Epithelial cell of esophagus (primary cell): ENCODE results near the gene NECAP2.
"Not testable (repeated sequence)": the region's sequence is repeated elsewhere in the genome, so short reads cannot be mapped to it uniquely, and the experiment has no call there.

Experiments
- DNase-seq: peaks from one replicate; pipeline ENCODE4 v3.0.0; 2010; ENCODE audit warnings: low read depth
- H3K4me3 ChIP-seq: 2 replicates; pipeline ENCODE4 v1.5.1; 2011; ENCODE audit warnings: mild to moderate bottlenecking, low read length, control low read depth
- TF ChIP-seq, protein P1 (sequence below): IDR thresholded peaks from 2 replicates; pipeline ENCODE4 v1.5.1; 2011; ENCODE audit warnings: low read depth, mild to moderate bottlenecking, low read length, control low read depth, inconsistent platforms; ENCODE audit not compliant: insufficient read depth; ENCODE audit errors: missing control alignments

NECAP2 gene

DNA sequence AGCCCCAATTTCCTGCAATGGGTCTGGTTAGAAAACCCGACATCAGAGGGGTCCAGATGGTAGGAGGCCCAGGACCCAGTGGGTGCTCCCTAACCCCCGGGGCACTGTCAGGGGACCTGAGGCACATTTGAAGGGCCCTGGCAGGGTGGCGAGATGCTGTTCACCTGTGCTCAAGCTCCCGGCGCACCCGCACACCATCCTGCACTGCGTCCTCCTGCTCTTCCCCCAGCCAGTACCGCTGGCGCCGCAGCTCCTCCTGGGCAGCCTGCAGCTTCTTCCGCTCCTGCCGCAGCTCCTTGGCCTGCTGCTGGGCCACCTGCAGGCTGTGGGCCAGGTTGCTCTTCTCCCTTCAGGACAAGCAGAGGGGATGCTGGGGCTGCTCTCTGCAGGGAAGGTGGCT, 37.6 kb downstream of the NECAP2 start:
- no peak overlapping the region for H3K4me3 ChIP-seq
- TF ChIP-seq, protein P1, sequence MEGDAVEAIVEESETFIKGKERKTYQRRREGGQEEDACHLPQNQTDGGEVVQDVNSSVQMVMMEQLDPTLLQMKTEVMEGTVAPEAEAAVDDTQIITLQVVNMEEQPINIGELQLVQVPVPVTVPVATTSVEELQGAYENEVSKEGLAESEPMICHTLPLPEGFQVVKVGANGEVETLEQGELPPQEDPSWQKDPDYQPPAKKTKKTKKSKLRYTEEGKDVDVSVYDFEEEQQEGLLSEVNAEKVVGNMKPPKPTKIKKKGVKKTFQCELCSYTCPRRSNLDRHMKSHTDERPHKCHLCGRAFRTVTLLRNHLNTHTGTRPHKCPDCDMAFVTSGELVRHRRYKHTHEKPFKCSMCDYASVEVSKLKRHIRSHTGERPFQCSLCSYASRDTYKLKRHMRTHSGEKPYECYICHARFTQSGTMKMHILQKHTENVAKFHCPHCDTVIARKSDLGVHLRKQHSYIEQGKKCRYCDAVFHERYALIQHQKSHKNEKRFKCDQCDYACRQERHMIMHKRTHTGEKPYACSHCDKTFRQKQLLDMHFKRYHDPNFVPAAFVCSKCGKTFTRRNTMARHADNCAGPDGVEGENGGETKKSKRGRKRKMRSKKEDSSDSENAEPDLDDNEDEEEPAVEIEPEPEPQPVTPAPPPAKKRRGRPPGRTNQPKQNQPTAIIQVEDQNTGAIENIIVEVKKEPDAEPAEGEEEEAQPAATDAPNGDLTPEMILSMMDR: no peak
- no peak for DNase-seq

DNA sequence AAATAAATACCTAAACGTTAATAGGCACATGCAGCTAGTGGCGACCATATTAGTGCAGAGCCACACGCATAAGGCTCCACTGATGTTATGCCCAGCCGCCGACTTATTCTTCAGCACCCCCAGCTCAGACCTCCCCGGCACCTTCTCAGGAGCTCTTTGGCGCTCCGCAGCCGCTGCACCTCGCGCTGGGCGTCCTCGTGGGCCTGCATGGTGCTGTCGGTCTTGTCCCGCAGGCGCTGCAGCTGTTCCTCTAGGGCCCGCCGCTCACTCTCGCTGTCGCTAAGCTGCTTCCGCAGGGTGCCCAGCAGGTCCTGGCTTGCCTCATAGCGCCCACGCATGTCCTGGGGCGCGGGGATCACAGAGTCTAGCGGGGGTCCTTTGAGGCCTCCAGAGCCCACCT, 42.6 kb downstream of the NECAP2 start:
- DNase-seq, H3K4me3 ChIP-seq: not testable (repeated sequence)

DNA sequence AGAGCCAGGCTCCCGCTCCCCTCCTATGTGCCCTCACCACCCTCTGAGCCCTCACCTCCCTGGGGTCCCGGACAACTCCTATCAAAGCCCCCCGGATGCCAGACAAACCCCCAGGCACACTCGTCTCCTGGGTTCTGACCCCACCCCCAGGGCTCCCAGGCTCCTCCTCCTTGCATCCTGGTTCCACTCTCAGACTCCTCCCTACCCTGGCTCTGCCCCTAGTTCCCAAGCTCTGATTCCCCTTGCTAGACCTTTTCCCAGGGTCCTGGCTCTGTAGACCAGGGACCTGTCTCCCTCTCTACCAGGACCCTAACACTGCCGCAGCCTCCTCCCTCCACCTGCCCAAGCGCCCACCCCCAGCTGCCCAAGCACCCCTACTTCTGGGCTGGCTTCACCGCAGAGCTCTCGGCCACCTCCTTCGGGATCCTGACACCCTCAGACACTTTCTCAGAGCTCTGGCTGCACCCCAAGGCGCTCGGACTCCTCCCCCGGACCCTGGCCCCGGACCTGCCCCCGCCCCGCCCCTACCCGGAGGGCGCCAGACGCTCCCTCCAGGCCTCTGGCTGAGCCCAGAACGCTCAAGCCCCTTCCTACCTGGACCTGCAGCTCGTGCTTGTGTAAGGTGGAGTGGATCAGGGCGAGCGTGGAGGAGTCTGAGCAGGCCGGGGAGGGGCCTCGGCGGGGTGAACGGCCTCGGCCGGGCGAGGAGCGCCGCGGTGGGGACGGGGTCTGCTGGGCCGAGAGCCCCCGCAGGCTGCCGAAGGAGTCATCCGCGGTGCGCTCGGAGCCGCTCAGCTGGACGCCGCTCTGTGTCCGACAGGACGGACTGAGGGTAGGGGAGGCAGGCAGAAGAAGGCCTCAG, 43.3 kb downstream of the NECAP2 start:
- DNase-seq, H3K4me3 ChIP-seq: not testable (repeated sequence)

DNA sequence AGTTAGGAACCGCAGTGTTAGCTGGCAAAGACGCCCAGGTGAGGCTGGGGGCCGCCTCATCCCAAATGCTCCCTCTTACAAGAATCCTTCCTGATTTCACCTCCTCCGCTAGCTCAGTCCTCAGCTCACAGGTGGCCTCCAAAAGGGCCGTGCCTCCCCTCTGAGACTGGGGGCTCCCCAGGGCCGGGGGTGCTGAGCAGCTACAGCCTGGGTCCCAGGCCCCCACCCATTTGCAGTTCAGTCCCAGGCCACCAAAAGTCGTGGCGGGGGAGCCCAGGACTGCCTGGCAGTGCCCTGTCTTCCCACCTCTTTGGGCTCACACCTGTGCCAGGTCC, 43.9 kb downstream of the NECAP2 start:
- TF ChIP-seq, protein P1: no peak
- no peak overlapping the region for H3K4me3 ChIP-seq
- no peak for DNase-seq

DNA sequence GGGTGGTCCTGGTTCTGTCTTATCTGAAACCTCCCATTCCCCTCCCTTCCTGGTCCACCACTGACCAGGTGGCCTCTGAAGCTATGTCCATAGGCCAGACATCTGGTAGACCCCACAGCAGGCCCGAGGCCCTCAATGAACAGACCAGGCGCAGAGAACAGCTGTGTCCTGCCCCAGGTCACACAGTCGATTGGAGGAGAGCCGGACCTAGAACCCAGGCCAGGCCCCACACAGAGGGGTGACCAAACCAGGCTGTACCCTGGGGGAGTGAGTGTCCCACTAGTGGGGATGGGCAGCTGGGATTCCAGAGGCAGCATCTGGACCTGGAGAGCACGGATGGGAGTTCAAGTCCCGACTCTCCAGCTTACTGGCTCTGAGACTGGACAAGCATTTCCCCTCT, 44.4 kb downstream of the NECAP2 start:
- DNase-seq: no peak
- no peak overlapping the region for H3K4me3 ChIP-seq
- TF ChIP-seq, protein P1: no peak

DNA sequence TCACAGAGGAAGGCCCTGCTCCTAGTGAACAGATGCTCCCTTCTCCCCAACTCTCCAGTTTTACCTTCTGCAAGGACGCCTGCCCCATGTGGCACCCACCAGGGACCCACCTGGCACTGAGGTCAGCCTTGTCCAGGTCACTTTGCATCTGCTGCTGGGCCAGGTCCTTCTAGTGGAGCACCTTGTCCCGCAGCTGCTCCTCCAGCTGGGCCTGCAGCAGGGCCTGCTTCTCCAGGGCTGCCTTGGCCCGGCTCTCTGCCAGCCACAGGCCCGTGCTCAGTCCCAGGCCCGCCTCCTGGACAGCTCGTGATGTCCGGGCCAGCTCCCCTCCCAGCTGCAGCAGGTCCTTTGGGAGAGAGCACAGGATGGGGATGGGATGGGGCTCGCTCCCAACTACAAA, 45.8 kb downstream of the NECAP2 start:
- DNase-seq, H3K4me3 ChIP-seq: not testable (repeated sequence)

DNA sequence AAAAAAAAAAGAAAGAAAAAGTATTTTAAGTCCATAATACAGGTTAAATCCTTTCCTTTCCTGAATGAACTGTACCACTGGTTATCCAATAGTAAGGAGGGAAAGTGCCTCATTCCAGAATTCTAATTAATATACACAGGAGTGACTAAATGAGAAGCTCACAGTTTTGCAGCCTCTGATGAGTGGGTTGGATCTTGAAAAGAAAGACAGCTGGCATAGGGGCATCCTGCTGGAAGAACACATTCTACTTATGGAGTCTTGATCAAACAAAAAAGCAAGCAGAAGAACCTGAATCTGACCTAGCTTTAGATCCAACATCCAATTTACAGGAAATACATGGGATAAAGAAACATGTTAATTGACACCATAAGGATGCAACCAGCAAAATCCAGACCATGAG, 46.5 kb downstream of the NECAP2 start:
- DNase-seq: not testable (repeated sequence)

DNA sequence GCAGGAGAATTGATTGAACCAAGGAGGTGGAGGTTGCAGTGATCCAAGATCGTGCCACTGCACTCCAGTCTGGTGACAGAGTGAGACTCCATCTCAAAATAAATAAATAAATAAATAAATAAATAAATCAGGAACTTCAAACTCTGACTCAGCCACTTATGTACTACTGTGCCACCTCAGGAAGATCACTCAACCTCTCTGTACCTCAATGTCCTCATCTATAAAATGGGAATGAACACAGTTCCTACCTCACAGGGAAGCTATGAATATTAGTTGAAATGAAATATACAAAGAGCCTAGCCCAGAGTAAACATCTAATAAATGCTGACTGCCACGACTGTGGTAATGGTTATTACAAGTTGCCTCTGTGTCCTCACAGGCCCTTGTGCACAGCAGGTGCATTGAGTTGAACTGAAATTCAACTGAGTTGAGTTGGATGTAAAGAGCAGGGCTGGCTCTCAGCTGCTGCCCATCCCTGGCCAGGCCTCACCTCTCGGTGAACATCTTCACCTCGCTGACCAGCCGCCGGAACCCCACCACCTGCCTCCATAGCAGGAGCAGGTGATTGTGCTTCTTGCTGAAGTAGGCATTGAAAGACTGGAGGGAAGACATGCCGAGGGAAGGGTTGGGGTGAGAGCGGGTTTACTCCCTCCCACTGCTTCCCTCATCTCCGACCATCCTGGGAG, 48.8 kb downstream of the NECAP2 start:
- H3K4me3 ChIP-seq, DNase-seq: not testable (repeated sequence)

More for the DNA sequence above, 46.5 kb downstream of the NECAP2 start:
- not testable (repeated sequence) for H3K4me3 ChIP-seq

DNA sequence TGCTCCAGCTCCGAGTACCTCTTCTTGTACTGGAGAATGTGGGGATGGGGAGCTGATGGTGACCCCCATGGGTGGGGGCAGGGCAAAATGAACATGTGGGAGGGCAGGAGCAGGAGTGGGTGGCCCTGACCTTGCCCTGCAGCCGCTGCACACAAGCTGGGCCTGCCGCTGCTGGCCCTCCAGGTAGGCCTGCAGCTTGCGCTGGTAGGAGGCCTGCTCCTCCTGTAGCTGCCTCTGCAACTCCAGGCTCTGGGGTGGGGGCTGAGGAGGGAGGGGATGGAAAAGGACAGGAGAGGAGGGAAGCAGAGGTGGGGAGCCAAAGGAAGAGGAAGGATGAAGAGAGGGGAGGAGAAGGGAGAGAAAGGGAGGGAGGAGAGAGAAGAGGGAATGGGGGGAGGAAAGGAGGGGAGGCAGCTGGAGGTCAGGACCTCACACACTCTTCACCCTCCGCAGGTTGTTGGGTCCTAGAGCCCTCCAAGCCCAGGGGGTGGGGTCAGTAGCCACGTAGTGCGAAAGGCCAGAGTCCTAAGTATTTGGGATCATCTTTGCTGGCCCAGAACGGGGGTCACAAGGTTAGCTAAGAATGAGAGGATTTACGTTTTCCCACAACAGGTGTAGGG, 50.6 kb downstream of the NECAP2 start:
- no peak for DNase-seq
- no peak overlapping the region for H3K4me3 ChIP-seq
- TF ChIP-seq, protein P1: no peak

DNA sequence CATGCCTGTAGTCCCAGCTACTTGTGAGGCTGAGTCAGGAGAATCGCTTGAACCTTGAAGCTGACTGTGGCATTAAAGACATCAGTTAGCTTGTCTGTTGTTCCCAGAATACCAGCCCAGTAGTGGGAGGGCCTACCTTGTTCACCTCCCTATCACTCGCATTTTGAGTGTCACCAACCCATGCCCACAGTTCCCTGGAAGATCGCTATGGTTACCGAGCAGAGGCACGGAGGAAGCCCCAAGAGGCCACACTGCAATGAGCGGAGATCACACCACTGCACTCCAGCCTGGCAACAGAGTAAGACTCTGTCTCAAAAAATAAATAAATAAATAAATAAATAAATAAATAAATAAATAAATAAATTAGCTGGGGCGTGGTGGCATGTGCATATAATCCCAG, 52.4 kb downstream of the NECAP2 start:
- H3K4me3 ChIP-seq: not testable (repeated sequence)
- peak; percentile 56 for DNase-seq

DNA sequence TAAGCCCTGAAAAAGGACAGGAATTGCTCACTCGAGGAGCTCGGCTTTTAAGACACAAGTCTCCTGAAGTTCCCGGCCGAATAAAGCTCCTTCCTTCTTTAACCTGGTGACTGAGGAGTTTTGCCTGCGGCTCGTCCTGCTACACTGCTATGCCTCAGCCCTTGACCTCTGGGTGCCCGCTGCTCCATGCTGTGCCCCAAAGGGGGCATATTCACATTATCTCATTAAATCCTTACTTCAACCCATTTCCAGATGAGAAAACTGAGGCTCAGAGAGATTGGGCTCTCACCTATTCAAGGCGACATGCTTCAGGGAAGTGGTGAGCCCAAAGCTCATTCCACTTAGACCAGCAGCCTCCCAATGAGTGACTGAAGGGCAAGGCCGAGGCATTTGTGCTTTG, 53.2 kb downstream of the NECAP2 start:
- not testable (repeated sequence) for H3K4me3 ChIP-seq, DNase-seq

DNA sequence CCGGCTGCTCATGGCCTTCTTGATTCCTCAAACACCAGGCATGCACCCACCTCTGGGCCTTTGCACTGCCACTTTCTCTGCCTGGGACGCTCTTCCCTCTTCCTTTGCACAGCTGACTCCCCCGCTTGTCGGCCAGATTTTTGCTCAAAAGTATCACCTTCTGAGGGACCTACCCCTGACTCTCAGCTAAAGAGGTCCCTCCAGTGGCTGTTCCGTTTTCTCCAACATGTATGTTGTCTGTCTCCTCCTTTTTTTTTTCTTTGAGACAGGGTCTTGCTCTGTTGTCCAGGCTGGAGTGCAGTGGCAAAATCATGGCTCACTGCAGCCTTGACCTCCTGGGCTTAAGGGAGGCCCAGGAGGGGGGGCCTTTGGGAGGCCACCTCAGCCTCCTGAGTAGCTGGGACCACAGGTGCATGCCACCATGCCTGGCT, 57.0 kb downstream of the NECAP2 start:
- not testable (repeated sequence) for H3K4me3 ChIP-seq, DNase-seq

DNA sequence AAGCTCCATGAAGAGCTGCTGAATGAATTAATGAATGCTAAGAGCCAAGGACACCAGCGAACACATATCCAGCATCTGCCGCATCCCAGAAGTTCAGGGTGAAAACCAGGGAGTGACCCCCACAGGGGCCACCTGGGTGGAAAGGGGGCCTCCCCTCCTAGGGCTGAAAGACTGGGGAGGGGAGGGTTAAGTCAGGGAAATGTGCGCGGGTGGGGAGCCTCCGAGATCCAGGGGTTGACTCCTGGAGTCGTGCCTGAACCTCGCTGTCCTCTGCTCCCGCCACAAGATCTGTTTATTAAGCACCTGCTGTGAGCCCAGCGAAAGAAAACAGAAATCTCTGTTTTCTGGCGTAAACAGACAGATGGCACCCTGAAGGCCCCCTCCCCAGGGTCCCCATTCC, 57.5 kb downstream of the NECAP2 start:
- H3K4me3 ChIP-seq: peak overlapping the region; percentile 68
- DNase-seq: not testable (repeated sequence)
